GM19324 (cell line): ENCODE results near the gene PRODH.
"Not testable (repeated sequence)": the region's sequence is repeated elsewhere in the genome, so short reads cannot be mapped to it uniquely, and the experiment has no call there.

Experiments used
- ATAC-seq: cut with Tn5 transposase; IDR thresholded peaks from one replicate; pipeline ENCODE4 v1.9.1; 2021; ENCODE audit warnings: mild to moderate bottlenecking, moderate library complexity; ENCODE audit not compliant: unreplicated experiment, low FRiP score

The PRODH gene

GRCh38 chr22:18956121-18956895 lies 20.2 kb upstream of the PRODH start:
- ATAC-seq, result not testable (repeated sequence)

- ATAC-seq, result no peak
Measured at GRCh38 chr22:18955696-18956095, 19.6 kb upstream of the PRODH start.

GRCh38 chr22:18954990-18955571 lies 19.0 kb upstream of the PRODH start:
- ATAC-seq, result no peak

DNA sequence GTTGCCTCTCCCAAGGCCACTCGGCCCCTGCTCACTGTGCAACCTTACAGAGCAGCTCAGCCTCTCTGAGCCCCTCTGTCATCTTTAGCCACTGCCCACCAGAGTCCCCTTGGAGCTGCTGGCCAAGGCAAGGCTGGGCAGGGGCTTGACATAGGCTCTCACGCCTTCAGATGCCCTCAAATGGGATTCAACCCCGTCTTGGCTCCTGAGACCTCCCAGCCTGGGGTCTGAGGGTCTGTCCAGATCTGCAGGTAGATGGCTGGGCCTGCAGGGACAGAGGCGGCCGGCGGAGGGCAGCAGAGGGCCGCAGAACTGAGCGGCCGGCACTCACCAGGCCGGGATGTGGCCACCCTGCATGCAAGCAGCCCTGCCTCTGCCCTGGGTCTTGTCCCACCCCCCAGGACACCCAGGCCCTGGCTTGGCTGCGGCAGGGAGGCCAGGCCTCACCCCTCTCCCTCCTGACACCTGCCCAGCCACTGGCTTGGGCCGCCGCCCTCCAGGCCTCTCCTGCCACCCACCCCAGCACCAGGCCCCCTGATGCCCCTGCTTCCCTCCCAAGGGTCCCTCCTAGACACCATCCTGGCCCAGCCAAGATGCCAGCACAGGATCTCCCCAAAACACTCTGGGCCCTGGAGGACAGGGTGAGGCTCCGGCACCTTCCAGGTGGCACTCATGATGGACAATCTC lies 18.4 kb upstream of the PRODH start:
- ATAC-seq, result not testable (repeated sequence)

DNA sequence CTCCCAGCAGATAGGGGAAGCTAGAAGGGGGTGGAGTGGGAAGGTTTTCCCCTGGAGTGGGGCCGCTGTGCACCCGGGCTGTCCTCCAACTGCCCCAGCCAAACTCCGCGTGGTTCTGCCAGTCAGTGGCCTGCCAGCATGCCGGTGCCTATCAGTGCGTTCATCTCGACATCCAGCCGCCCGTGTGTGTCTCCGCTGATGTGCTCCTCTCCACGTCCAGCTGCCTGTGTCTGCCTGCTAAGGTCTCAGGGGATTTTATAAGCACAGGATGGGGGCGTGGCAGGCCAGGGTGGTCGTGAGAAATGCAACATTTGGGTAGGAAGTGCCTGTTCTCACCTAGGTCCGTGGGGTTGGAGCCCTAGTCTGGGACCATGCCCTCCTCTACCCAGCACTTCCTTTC lies 17.0 kb upstream of the PRODH start:
- not testable (repeated sequence) for ATAC-seq

DNA sequence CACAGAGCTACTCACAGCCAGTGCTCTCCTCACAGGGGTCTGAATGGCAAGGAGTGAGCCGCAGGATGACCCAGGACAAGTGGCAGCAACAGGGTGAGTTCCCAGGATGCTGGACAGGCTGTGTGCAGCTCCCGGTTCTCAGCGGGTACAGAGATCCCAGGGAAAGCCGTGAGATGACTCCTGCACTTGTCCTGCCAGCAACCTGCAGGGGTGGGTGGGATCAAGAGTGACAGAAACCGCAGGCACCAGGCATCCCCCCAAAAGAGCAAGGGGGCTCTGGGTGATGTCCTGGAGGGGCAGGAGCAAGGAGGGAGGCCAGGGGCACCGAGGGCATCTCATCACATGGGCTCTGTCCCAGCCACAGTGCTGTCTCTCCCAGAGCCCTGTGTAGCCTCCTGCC lies 15.9 kb upstream of the PRODH start:
- no peak for ATAC-seq

GRCh38 chr22:18950141-18950540 lies 14.0 kb upstream of the PRODH start:
- no peak for ATAC-seq

DNA sequence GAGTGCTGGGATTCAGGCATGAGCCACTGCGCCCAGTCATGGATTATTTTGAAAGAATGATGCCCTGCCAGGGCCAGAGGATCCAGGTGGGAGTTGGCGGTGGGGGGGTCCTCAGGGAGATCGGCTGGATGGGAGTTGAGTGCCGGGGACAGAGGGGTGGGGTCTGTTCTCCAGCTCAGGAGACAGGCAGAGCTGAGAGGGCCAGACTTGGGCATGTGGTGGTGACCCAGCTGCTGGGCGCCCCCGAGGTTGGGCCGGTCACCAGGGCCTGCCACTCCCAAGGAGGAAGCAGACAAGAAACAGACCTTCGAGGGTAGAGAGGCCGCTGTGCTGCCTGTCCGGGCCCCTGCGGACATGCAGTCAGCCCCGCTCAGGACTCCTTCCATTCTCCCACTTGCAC lies 11.8 kb upstream of the PRODH start:
- no peak for ATAC-seq

DNA sequence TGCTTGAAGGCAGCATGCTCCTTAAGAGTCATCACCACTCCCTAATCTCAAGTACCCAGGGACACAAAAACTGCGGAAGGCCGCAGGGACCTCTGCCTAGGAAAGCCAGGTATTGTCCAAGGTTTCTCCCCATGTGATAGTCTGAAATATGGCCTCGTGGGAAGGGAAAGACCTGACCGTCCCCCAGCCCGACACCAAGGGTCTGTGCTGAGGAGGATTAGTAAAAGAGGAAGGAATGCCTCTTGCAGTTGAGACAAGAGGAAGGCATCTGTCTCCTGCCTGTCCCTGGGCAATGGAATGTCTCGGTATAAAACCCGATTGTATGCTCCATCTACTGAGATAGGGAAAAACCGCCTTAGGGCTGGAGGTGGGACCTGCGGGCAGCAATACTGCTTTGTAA lies 11.0 kb upstream of the PRODH start:
- ATAC-seq, result not testable (repeated sequence)

DNA sequence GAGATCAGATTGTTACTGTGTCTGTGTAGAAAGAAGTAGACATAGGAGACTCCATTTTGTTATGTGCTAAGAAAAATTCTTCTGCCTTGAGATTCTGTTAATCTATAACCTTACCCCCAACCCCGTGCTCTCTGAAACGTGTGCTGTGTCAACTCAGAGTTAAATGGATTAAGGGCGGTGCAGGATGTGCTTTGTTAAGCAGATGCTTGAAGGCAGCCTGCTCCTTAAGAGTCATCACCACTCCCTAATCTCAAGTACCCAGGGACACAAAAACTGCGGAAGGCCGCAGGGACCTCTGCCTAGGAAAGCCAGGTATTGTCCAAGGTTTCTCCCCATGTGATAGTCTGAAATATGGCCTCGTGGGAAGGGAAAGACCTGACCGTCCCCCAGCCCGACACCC lies 2.6 kb upstream of the PRODH start:
- not testable (repeated sequence) for ATAC-seq

DNA sequence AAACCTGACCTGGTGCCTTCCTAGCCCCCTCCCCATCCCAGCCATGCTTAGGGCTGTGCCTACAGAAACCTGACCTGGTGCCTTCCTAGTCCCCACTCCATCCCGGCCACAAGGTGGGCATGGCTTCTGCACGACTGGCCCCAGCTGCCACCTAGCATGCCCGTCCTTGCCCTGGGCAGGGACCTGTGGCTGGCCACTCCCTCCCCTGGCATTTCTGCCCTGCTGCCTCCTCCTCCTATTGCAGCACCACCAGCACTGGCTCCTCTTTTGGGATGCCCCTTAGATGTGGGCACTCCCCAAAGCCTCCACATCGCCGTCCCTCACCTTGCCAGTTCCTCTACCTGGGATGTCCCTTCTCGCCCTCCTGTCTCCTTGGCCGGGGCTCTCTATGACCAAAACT lies 1.4 kb downstream of the PRODH start:
- not testable (repeated sequence) for ATAC-seq

- no peak for ATAC-seq
Measured at GRCh38 chr22:18933914-18934313, 2.2 kb downstream of the PRODH start.

DNA sequence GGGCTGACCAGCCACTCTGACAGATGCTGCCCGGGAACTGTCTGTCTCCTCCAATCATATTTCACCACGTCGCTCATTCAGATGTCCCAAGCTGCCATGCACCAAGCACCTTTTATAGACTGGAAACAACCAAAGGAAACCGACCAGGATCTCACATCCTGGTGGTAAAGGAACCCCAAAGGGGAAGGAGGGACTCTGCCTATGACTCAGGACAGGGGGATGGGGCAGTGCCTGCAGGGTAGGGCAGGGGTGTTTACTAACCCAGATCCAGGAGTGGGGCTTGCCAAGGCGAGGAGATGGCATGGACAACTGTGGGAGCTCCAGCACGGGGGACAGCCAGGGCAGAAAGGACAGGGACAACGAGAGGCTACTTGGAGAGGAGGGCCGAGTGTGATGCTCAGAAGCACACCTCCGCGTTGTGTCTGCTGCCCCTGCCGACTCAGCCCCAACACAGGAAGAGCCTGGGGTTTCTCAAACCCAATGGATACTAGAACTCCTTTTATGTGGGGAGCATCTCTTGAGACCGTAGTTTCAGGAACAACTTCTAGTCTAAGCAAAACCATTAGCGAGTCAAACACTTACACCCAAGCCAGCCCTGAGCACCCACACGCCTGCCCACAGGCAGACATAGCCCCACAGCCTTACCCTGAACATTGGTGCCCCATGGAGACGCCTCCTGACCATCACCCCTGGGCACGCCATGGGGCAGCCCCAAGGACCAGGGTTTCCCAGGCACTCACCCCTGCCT lies 4.0 kb downstream of the PRODH start:
- ATAC-seq, result no peak

DNA sequence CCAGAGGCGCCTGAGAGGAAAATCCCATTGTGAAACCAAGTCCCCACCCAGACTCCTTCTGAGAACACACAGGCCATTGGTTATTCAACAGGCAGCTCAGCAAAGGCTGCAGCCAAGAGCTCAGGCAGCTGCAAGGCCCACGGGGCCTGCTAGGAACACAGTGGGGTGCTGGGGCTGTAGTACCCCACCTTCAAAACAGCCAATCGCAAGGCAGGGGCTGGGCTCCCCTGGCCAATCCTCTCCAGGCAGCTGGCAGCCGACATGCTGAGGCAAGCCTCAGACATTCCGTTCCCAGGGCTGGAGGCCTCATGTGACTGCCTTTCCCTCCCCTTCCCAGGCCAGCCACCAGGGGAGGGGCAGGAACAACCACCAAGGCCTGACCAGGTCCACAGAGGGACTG lies 6.6 kb downstream of the PRODH start:
- ATAC-seq, result no peak

GRCh38 chr22:18927573-18927972 lies 8.5 kb downstream of the PRODH start:
- ATAC-seq, result no peak

- no peak for ATAC-seq
Measured at GRCh38 chr22:18927020-18927419, 9.1 kb downstream of the PRODH start.

DNA sequence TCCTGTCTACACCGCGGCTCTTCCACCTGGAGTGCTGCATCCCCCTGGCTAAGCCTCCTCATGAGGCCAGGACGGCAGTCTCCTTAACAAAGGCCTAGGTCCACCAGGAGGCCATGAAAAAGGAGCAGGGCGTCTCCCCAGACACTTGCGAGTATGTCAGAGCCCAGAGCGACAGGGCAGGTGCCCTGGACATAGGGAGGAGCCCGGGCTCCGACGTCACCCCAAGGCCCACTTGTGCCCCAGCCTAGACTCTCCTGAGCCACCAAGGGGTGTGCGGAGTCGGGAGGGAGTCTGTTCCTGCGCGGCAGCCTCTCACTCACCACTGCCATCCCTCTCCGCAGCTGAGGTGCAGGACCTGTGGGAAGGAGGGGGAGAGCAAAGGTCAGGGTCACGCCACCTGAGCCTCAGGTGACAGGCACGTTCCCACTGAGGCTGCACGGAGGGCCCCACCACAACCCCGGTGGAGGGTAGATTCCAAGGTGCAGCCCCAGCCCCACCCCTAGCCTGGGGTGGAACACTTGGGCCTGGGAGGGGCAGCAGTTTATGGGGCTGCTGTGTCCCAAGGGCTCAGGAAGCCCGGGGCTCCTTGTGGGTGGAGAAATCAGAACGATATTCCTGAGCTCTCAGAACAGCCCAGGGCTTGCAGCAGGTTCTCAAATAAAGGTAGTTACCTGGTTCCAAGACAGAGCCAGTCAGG lies 10.6 kb downstream of the PRODH start:
- ATAC-seq, result no peak

DNA sequence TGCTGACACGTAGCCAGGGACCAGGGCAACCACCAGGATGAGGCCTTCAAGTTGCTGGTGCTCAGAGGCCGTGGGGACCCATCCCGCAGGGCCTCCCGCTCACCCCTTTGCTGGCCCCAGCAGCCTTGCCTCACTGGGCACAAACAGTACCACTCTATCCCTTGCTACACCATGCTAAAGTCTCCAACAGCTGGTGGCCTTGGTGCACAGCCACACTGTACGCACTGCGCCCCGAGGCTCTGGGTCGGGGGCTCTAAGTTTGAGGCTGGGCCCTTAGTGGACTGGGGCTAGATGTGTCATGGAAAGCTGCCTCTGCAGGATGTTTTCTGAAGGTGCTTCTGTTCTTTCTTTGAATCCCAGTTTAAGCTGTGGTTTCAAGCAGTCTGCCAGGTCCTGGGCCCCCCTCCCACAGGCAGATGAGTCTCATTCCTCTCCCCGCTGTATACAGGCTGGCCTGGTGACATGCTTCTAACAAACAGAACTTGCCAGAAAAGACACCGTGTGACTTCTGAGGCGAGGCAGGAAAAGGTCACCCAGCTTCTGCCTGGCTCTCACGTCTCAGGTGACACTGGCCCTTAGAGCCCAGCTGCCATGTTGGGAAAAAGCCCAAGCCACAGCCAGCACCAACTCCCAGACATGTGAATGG lies 15.7 kb downstream of the PRODH start:
- ATAC-seq, result not testable (repeated sequence)

DNA sequence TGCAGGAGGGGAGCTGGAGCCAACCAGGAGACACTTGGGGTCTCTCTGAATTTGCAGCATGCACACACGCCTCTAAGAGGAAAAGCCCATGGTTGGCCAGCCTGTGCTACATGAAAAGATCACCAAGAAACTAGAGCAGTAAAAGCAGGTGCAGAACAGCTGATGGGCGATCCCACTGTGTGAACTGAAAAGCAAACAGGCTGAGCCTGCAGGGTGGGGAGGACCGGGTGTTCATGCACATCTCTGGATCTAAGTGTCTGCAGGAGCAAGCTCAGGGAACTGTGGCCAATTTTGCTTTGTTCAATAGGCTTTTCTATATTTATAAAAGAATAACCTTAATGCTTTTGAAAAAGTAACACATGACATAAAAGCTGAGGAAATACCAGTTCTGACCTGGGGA lies 18.3 kb downstream of the PRODH start:
- not testable (repeated sequence) for ATAC-seq

- not testable (repeated sequence) for ATAC-seq
Measured at GRCh38 chr22:18915550-18915949, 20.5 kb downstream of the PRODH start.
